ENCODE results near the gene TGFA. TPM values are rescaled to one million over a fixed set of nuclear protein-coding genes. Genes with fewer than 3 reads are reported as not detected.

TGFA gene
- polyA plus RNA-seq (ENCODE audit: insufficient read length): 0.57 TPM

DNA sequence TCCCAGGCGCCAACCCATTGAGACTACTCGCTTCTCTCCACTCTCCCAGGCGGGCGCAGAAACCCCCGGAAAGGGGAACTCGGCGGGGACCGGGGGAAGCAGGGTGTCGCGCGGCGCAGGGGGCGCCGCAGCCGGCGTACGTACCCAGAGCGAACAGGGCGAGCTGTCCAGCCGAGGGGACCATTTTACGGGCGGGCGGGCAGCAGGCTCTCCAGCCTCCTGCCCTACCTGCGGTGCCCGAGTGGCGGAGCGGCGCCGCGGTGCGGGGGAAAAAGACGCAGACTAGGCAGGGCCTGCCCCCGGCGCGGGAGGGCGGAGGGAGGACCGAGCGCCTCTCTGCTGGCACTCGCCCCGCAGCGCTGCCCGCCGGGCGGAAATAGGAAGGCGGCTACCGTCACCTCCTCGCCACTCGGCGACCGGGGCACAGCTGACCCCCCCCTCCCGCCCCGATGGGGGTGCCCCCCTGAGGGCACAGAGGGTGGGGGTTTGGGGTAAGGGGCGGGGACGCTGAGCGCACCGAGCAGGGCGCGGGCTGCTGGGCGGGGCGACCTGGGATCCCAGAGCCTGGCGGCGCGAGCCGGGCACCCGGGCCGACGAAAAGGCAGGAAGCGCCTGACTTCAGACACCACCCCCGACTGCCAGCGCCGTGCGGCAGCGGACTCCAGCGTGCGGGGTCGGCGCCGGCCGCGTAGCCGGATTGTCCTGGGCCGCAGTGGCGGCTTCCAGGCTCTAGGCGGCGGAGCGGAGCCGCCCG is at the start of gene TGFA:
Gene TGFA, minus strand, starts transcription at position 243 of the 754 bp plus-strand sequence. Its CDS starts 59 bp downstream, at position 184.
- DNase-seq: peak; percentile 43

DNA sequence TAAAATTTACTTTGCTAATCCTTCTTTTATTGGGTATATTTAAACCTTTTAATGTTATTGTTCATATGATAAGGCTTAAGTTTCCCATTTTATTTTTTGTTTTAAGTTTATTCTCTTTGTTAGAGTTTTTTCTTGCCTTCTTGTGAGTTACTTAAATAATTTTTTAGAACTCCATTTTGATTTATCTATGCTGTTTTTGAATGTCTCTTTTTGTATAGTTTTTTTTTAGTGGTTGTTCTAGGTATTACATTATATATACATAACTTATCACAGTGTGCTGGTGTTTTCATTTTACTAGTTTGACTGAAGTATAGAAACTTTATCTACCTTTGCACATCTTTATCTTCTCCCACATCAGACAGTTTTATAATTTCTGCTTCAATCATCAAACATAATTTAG is 49.4 kb upstream of the TGFA start:
- DNase-seq: no peak

DNA sequence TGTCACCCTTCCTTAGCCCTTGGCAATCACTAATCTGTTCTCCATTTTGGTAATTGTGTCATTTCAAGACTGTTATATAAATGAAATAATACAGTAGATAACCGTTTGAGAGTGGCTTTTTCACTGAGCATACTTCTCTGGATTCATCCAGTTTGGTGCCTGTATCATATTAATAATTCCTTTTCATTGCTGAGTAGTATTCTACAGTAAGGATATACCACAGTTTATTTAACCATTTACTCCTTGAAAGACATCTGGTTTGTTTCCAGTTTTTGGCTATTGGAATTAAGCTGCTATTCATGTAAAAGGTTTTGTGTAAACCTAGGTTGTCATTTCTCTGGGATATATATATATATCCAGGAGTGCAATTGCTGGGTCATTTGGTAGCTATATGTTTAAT is 44.6 kb upstream of the TGFA start:
- DNase-seq: no peak

DNA sequence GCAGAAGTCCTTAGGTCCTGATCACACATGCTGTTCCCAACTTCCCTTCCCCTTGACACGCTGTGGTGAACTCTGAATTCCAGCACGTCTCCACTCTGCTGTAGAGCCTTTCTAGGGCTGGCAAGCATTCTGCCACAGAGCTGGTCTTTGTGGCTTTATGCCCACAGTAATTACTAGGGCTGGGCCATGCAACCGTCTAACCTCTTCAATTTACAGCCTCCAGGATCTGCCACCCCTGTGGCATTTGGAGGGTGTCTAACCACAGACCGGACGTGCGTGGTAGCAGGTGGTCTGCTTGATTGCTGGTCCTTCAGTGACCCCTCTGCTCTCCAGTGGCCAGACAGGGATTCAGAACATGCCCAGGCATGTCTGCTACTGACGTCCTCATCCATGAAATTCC is 43.1 kb upstream of the TGFA start:
- no peak for DNase-seq

DNA sequence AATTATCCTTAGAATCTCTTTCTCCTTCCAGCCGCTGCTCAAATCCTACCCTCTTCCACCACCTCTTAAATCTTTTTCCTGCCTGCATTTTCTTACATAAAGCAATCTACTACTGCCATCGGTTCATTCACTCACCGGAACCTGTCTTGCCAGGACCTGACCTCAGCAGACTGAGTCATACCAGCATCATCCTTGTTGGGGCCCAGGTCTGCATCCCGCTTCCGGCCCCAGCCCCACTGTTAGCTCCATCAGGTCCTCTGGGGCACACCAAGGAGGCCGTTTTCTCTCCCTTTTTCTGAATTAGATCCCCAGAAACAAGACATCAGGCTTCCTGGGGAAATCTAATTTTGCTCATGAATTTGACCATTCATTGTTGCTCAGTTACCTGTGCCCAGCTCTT is 42.7 kb upstream of the TGFA start:
- no peak for DNase-seq

DNA sequence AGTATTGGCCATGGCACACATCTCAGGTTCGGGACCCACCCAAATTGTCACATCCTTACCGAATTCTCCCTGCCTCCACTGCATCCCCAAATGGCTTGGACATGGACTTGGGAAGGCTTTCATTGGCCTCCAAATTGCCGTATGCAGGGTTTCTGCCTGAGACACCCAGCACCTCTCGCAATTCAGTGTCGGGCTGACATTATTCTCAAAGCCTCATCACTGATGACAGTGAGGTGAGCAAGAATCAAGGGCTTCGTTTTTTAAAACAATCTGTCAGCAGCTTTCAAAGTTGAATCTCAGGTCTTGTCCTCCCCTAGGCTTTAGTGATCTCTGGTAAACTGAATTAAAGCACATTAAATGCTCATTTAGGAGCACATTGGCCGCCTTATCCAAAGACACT is 29.5 kb upstream of the TGFA start:
- DNase-seq: no peak

DNA sequence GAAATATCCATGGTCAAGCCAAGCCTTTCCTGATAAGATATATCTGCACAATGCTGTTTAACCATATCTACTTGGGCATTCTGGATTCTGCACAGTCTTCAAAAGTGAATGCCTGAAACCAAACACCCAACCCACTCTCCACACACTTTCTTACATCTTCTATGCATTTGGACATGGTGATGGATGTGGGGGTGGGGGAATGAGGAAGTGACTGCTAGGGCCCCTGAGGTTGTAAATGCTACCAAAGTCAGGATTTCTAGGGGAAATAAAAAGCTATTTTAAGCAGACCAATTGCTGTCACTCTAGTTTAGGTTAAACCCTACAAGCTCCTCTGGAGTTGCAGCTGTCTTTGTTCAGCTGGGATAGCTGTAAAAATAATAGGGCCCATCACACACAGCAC is 26.7 kb upstream of the TGFA start:
- DNase-seq: no peak

DNA sequence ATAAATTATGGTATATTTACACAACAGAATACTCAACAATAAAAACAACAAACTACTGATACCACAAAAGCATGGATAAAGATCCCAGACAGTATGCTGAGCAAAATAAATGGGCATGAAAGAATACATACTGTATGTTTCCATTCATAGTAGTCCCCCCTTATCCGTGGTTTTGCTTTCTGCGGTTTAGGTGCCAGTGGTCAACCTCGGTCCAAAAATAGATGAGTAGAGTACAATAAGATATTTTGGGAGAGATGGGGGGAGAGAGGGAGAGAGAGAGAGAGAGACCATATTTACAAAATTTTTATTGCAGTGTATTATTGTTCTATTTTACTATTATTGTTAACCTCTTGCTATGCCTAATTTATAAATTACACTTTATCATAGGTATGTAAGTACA is 21.0 kb upstream of the TGFA start:
- DNase-seq: no peak

DNA sequence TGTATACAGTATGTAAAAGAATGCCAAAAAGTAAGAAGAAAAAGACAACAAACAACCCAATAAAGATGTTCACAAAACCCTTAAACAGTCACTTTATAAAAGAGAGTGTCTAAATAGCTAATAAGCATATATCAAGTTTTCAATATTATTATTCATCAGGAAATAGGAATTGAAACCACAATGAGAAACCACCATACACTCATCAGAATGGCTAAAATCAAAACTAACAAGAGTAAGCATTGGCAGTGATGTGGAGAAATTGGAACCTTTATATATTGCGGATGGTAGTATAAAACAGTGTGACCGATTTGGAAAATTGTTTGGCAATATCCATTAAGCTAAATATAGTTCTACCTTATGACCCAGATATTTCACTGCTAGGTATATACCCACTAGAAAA is 20.5 kb upstream of the TGFA start:
- no peak for DNase-seq

DNA sequence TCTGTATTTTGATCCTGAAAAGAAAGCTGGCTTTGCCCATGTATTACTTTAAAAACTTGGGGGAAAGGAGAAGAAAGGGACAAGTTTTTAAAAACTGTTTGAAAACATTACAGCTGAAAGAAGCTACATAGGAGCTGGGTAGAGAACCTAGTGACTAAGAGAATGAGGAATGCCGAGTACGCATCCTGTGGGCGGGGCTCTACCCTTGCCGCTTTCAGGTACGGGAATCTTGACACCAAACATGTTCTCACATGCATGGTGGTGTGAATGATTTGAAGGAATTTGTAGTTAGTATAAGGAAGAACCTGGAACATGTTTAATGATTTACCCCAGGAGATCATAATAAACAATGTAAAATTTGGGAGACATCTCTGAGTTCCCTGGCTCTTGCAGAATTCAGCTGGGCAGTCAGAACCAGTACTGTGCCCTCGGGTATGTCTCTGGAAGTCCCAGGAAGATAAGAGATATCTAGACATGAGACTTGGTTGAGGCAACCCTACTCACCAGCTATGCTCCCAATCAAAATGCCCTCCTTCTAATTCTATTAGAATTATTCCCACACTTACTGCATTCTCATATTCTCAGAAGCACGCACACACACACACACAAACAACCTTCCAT is 16.5 kb upstream of the TGFA start:
- DNase-seq: no peak

DNA sequence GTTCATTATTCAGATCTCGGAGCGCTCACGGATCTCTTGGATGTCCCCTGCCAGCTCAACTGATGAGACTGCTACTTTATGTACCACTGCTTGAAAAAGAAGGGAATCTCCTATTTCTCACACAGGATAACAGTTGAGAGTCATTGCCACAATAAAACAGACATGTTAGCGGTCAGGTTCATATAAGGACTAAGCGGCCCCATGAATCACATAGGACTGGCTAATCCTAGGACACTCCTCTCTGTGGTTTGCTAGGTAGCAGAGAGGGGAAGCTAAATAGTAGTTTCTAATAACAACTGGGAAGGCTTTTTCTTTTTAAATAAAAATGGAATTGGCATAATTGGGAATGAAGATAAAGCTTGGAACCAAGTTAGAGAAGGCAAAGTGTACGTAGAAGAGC is 15.9 kb upstream of the TGFA start:
- no peak for DNase-seq

DNA sequence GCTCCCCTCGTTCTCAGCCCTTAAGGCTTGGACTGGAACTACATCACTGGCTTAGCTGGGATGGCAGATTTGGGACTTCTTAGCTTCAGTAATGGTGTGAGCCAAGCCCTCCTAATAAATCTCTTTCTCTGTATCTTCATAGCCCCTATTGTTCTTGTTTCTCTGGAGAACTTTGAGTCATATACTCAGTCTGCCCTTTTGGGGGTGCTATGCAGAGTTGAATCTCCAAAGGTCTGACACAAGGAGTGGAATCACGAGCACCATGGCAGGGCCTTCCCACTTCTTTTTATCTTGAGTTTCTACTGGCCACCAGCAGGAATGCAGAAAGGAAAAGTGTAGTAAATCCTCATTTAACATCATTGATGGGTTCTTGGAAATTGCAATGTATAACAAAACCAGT is 13.3 kb upstream of the TGFA start:
- DNase-seq: no peak

DNA sequence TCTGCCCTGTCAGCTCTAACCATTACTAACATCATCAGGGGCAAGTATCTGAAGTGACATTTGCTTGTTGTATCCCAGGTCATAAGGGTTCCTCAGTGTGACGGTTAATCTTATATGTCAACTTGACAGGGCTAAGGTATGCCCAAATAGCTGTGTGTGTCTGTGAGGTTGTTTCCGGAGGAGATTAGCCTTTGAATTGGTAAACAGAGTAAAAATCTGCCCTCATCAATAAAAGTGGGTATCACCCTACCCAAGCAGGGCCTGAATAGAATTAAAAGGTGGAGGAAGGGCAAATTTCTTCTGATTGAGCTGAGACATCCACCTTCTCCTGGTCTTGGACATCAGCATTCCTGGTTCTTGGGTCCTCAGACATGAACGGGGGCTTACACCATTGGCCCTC is 12.8 kb upstream of the TGFA start:
- no peak for DNase-seq

DNA sequence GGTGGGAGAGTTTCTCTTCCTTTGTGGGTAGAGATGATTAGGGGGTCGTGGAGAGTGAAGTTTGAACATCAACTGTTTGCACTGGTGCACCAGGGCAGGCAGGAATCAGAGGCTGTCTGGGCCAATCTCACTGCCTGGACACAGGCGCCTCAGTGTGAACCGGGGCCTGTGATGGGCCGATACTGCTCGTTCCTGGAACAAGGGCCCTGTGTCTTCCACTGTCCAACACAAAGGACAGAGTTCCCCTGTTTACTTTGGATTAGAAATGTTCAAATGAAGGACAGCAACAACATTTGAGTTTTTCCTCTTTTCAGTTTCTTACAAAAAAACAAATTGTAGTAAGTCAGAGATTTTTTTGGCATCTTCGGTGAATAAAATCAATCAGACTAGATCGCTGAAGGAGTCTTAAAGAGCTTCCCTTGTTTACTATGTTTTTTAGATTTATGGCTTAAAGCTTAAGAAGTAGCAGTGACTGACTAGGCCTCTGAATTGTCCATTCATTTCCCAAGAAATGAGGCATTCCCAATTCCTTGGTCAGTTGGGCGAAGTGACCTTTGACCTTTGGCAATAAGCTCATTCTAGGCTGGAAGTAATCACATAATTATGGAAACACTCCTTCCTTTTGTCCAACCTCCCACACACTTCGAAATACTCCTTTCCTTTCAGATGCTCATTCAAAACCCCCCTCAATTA is 11.6 kb upstream of the TGFA start:
- DNase-seq: no peak

DNA sequence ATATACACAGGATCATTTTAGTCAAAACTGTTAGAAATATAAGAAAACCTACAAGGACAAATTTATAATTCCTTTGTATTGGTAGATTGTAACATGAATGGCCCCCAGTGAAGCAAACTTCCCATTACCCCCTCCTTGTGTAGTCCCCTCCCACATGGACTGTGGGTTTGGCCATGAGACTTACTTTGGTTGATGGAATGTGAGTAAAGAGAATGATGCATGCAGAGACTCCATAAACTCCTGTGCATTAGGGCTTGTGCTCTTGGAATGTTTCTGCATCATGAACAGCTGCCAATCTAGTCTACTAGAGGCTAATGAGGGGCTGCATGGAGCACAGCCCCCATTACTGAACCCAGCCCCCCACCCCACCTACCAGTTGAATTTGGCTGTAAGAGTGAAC is 8.3 kb upstream of the TGFA start:
- DNase-seq: no peak

DNA sequence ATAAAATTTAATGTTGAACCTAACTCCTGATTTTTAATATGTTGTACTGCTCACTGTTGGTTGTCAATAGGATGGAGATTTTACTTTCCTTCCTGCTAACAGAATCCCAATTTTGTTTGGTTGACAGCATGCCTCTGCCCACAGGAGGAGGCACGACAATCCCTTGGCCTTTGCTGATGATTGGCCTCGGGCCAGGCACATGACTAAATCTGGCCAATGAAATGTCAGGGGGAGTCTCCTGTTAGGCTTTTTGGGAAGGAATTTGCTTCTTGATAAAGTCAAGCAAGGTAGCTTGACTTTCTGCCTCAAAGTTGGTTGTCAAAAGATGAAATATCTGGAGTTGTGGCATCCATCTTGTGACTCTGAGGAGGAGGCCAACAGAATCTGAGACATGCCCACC is 6.8 kb upstream of the TGFA start:
- DNase-seq: no peak

DNA sequence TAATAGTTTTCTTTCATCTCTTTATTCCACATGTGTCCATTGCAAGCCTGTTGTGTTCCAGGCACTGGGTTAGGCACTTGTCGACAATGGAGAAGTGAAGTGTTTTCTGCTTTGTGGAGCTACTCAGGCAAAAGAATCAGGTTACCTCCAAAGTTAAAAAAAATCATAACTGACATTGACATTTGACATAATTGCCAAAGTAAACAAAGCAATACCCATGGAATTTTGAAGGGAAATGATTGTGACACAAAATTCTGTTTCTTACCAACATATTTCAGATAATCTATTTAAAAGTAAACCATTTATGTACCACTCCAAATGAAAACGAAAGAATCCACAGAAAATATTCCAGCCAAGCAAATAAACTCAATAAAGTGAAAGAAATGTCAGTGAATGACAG is 6.4 kb upstream of the TGFA start:
- DNase-seq: no peak

DNA sequence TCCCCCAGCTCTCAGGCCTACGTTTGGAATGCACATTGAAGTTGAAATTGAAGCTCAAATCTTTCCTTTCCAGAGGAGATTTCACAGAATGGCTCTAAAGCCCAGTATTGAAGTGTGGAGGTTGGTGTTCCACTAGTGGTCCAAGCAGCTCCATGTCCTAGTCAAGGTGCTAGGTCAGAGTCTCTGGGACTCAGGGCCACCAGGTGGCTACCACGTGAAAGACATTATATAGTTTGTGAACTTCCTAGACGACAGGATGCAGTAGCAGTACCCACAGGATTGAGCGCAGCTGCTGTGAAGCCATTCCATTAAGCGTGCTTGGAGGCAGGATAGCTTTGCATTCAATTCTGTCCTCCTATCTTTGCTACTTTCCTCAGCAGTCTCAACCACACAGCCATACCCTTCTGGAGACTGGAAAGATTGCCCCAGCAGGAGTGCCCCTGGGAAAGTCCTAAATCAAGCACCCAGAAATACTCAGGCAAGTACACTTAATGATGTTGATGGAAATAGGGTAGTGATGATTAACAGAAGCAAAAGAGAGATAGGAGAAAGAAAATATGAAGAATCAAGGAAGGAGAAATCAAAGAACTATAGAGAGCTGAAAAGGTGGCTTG is 4.7 kb upstream of the TGFA start:
- no peak for DNase-seq

DNA sequence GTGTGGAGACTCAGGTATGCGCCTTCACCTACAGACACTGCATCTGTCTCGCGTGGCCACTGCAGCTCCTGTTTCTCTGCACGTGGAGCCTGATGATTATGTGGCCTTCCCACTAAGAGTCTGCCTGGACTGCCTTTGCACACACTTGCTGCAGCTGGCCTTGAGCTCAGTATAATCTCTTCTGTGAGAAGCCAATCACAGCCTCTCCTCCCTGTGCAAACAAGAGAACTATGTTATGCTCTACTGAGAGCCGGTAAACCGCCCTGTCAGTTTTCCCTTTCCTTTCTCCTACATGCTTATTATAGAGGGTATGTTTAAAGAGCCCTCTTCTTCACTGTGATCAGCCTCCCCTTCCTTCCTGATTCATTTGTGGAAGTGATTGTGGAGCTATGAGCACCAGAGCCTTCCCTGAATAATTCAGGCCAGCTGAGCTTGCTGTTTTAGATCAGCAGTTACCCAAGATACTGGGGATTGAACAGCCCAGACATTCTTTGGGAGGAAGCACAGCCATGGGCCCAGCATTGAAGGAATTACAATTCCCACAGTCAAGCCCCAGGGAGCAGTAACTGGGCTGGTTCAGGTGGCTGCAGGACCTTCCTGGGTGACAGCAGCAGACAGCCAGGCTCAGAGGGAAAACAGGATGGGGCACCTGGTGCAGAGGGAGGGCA is 3.7 kb upstream of the TGFA start:
- no peak for DNase-seq

DNA sequence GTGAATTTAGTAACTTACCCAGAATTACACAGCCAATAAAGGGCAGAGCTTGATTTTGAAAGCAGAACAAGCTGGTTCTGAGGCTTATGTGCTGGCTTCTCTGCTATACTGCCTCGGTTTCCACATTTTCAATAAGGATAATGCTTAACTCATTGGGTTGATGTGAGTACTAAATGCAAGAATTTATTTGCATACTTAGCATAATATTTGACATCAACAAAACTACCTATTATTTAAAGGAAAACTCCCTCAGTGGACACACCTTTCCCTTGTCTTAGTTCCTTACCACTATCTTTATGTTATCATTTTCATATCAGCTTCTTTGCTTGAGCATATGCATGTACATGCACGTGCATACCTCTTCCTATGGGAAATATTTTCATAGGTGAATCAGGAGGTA is 3.0 kb upstream of the TGFA start:
- no peak for DNase-seq

DNA sequence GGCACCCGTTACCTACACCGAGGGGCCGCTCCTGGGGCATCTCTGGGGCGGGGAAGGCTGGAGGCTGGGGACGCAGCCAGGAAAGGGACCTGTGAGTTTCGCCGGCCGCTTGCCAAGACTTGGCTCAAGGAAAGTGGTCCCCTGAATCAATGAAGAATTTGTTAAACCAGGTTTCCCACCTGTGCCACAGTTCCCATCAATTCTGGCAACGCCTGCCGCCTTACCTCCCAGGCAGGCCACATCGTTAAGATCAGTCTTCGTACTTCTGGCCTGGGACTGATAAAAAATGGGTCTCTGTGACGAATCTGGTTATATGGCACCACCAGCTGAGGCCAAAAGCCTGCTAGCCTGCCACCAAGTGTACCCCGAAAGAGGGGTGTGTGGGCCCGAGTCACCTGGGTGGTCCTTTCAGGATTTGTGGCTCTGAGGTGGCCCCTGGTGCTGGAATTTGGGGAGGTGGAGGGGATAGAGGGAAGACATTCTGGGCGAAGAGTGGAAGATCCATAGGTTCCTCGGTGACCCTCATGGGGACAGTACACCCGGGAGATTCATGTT is 789 bp upstream of the TGFA start:
- no peak for DNase-seq

DNA sequence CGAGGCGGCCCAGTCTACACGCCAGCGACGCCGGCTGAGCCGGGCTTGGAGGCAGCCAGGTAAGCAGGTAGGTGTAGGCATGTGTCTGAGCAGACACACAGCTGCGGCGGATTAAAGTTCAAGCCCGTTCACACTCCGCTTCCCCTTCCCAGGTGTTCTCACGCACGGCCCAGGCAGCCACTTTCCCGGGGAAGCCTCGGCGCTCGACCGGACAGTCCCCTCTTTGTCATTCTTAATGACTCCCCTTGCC is 367 bp downstream of the TGFA start:
- no peak for DNase-seq

Data from hindlimb muscle (tissue), 1 donor.